Measurements from ENCODE around the gene KISS1.

- no peak for TF ChIP-seq TAF1 (IDR thresholded peaks at IDR 0.05; ENCODE audit: borderline replicate concordance, insufficient read depth, low read length)
- TF ChIP-seq POLR2AphosphoS5 (IDR thresholded peaks at IDR 0.05; ENCODE audit: low read depth, low read length), result no peak
- TF ChIP-seq SIN3A (IDR thresholded peaks at IDR 0.05; ENCODE audit: borderline replicate concordance, insufficient read depth, low read length), result no peak
- TF ChIP-seq FOXP2 (optimal IDR thresholded peaks at IDR 0.05; ENCODE audit: borderline replicate concordance, extremely low read depth, extremely low read length, insufficient read depth), result no peak
Measured at GRCh38 chr1:204141131-204141530, 55.2 kb downstream of the KISS1 start.
